GM19468 (cell line): ENCODE data around the gene ZNHIT2.
A peak's percentile ranks its signal among the peaks of the same experiment; 100 is the strongest.
"Not testable (repeated sequence)": the region's sequence is repeated elsewhere in the genome, so short reads cannot be mapped to it uniquely, and the experiment has no call there.

Experiments
- ATAC-seq: cut with Tn5 transposase; IDR thresholded peaks from one replicate; pipeline ENCODE4 v1.9.1; 2021; ENCODE audit warnings: mild to moderate bottlenecking, moderate library complexity, moderate number of reproducible peaks; ENCODE audit not compliant: unreplicated experiment; ENCODE audit errors: extremely low read depth

The ZNHIT2 gene

DNA sequence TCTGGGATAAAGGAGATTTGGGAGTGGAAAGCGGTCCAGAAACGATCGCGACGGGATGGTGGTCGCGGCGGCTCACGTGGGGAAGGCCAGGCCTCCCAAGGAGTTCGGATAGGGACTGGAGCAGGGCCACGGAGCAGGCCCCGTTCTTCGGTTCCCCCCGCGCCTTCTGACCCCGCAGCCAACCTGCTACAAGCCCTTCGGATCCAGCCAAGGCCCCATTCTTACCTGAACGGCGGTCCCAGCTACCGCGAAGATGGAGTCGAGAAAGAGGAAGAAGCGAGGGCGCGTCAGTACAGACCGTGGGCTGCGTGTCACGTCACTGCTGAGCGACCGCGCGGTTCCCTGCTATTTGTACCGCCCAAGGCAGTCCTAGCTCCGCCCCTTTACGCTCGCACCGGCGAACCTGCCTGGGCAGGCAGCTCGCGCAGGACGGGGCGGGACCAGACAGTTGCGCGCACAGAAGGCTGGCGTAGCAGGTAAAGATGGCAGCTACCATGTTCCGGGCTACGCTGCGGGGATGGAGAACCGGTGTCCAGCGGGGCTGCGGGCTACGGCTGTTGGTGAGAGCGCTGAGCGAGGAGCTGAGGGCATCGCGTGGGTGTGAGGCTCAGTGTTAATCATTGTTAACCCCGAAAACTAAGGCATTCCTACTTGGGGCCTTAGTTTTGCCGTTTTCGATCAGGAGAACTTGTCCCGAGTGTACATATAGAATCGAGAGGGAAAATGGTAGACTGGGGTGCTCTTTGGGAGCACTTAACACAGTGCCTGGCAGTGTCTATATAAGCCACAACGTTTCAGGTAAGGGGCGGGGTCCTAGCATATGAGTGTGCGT, 4.6 kb upstream of the ZNHIT2 start, which contains the start of the genes FAU and MRPL49:
Gene FAU, minus strand, starts transcription at position 270 of the 832 bp plus-strand sequence. CDS start 321 bp downstream, outside the sequence.
Gene MRPL49, plus strand, starts transcription at position 457 of the 832 bp plus-strand sequence. Its CDS starts 26 bp downstream, at position 483.
- peak; percentile 72 for ATAC-seq

DNA sequence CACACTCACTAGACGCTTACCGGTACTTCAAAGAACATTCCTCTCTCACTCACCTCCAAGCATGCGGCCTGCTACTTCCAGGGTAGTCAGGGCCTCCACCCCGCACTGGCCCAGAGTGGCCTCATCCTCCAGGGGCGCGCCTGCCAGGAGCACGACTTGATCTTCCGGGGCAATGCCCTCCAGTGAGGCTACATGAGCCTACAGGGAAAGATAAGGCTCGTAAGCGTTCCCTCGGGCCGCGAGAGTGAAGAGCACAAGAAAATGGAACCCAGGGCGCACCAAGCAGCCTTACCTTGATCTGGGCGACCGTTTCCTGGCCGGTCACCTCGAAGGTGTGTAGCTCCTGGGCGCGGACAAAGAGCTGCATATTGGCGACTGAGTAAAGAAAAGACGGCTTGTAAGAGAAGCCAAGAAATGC, 4.0 kb upstream of the ZNHIT2 start:
- ATAC-seq = no peak

GRCh38 chr11:65120831-65121230, 3.3 kb upstream of the ZNHIT2 start:
- no peak for ATAC-seq

DNA sequence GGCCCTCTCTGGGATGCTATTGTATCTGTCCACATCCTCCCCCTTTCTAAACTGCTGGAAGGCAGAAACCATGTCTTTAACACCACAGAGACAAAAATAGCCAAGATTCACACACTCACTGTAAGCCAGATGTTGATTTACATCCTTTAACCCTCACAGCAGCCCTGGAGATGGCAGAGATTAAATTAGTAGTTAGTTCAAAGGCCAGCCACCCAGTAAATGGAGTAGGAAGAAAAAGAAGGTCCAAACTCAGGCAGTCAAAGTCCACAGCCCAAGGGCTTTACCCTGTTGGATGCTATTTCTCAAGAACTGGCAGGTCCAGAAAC, 2.1 kb upstream of the ZNHIT2 start:
- no peak for ATAC-seq

GRCh38 chr11:65118891-65119669, 1.6 kb upstream of the ZNHIT2 start:
- ATAC-seq = not testable (repeated sequence)

GRCh38 chr11:65118097-65118837, 766 bp upstream of the ZNHIT2 start:
- no peak for ATAC-seq

DNA sequence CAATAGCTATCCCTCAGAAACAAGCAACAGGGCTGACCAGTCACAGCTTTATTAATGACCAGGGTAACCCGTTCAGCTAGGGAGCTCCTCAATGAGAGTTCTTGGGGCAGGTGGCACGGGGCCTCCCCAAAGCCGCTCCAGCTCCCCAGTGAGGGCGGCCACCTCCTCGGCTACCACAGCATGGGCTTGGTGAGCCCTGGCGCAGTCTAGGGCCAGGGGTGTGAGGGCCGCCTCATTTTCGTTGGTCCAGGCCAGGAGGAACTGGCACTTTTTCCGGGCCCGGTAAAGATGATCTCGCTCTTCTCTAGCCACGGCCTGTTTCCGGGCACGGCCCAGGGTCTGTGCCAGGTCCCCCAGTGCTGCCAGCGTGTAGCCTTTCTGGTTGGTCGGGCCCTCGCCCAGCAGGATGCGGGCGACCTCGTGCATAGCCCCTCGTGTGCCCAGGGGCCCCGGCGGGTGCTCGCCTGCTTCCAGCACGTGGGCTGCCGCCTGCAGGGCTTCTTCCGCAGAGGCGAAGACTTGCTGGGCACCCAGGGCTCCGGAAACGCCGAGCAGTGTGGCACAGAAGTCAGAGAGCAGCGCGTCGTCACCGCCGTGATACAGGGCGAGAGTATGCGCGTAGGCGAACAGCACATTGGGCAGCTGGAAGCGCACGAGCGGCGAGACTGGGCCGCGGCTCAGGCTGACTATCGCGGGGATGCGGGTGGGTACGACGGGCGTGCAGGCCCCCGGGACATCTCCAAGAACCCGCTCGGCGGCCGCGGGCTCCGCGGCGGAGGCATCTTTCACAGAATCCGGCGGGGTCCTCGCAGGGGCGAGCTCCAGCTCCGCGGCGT, 913 bp downstream of the ZNHIT2 start:
- no peak for ATAC-seq

- ATAC-seq = no peak
These were observed 2.0 kb downstream of the ZNHIT2 start for GRCh38 chr11:65115361-65116082.

GRCh38 chr11:65114538-65115171, 2.8 kb downstream of the ZNHIT2 start:
- no peak for ATAC-seq

- ATAC-seq = no peak
These were observed 3.7 kb downstream of the ZNHIT2 start for GRCh38 chr11:65113839-65114238.

- ATAC-seq = no peak
These were observed 4.1 kb downstream of the ZNHIT2 start for GRCh38 chr11:65113361-65113756.

DNA sequence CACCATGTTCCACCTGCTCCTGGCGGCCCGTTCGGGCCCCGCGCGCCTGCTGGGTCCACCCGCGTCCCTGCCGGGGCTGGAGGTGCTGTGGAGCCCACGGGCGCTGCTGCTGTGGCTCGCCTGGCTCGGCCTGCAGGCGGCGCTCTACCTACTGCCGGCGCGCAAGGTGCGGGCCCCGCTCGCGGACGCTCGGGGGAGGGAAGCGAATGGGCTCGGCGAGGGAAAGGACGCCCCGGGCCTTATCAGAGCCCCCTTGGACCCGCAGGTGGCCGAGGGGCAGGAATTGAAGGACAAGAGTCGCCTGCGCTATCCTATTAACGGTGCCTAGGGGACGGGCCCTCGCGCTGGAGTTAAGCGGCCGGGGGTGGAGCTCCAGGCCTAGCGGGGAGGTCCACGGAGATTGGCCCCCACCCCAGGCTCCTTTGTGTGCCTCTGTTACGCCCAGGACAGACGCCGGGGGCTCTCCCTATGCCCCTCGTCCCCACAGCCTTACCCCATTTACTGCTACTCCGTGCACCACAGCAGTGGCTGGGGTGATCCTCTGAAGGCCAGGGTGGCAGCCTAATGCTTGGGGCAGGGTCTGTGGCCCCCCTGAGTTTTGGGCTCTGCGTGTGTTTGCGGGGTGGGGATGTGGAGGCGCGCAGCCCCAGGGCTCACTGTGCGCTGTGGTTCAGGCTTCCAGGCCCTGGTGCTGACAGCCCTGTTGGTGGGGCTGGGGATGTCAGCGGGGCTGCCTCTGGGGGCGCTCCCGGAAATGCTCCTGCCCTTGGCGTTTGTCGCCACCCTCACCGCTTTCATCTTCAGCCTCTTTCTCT, 4.7 kb downstream of the ZNHIT2 start:
- no peak for ATAC-seq

DNA sequence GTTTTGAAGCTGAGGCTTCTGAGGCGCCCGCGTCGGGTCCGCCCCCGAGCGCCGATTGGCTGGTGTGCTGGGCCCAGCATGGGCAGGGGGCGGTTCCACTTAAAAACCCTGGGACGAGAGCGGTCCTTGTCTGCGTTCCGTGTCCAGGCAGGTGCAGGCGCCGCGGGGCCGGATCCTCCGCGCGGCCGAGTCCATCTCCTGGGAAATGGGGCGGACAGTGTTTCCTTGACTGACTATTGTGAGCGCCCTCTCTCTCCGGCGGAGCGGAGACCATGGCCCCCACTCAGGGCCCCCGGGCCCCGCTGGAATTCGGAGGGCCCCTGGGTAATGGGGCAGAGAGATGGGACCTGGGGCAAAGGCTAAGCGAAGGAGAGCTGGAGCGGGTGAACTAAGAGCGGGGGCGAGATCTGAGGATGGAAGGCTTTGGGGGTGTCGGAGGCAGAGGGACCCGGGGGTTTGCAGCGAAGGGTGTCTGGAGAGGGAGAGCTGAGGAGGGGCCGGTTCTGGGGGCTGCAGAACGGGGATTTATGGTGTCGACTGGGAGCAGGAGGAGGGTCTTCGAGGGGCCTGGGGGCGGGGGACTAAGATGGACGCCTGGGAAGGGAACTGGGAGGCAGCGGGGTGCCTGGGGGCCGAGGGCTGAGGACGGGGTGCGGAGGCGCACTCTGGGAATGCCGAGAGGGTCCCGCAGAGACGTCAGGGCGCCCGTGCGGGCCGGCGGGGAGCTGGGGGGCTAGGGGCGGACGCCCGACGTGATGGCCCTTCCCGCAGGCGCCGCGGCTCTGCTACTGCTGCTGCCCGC, 5.6 kb downstream of the ZNHIT2 start, which contains the start of gene TM7SF2:
Gene TM7SF2, plus strand, starts transcription at position 129 of the 802 bp plus-strand sequence. Its CDS starts 144 bp downstream, at position 273.
- ATAC-seq = no peak

- ATAC-seq = no peak
These were observed 6.2 kb downstream of the ZNHIT2 start for GRCh38 chr11:65111159-65111743.

GRCh38 chr11:65110354-65110861, 7.1 kb downstream of the ZNHIT2 start:
- no peak for ATAC-seq
